Fibroblast of lung (primary cell): Measurements from ENCODE around the gene WWOX.

ENCODE experiments used
- CTCF ChIP-seq, 2 donors: IDR thresholded peaks in 1 of 2; conservative IDR thresholded peaks in 1 of 2; 1 replicate in 1 of 2; 2 replicates in 1 of 2; pipeline ENCODE4 v1.5.1; 2011 to 2012; ENCODE audit warnings: low read length in 2 of 2, control low read depth in 1 of 2, inconsistent platforms in 1 of 2, low read depth in 1 of 2, mild to moderate bottlenecking in 1 of 2
- EZH2 ChIP-seq: IDR thresholded peaks from 2 replicates; pipeline ENCODE4 v1.5.1; 2012; ENCODE audit warnings: low read length, control low read depth, mild to moderate bottlenecking; ENCODE audit errors: missing control alignments

GRCh38 chr16:78275420-78275819 lies 176.0 kb downstream of the WWOX start:
- TF ChIP-seq CTCF (conservative IDR thresholded peaks at IDR 0.05 in 1 of 2, IDR thresholded peaks at IDR 0.05 in 1 of 2; ENCODE audit: low read depth in 1 of 2, low read length in 2 of 2) (no peak), EZH2 (no peak)
